ENCODE measurements around the gene TEKT3.

TEKT3 gene

DNA sequence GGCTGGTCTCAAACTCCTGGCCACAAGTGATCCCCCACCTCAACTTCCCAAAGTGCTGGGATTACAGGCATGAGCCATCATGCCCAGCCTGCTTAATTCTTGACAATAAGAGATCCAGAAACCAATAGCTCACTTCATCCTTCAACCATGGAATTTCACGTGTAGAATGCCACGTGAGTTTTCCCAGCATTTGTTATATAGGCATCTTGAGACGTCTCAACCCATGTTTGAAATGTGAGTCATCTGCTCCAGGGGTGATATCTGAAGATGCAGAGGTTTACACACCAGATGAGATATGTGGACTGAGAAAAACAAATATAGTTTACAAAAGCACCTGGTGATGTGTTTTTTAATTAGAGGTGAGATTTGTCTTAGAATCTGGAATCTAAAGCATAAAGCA is 7.1 kb downstream of the TEKT3 start:
- no peak overlapping the region for H3K4me3 ChIP-seq (ENCODE audit: low read depth, low read length)
- TF ChIP-seq, protein P1, sequence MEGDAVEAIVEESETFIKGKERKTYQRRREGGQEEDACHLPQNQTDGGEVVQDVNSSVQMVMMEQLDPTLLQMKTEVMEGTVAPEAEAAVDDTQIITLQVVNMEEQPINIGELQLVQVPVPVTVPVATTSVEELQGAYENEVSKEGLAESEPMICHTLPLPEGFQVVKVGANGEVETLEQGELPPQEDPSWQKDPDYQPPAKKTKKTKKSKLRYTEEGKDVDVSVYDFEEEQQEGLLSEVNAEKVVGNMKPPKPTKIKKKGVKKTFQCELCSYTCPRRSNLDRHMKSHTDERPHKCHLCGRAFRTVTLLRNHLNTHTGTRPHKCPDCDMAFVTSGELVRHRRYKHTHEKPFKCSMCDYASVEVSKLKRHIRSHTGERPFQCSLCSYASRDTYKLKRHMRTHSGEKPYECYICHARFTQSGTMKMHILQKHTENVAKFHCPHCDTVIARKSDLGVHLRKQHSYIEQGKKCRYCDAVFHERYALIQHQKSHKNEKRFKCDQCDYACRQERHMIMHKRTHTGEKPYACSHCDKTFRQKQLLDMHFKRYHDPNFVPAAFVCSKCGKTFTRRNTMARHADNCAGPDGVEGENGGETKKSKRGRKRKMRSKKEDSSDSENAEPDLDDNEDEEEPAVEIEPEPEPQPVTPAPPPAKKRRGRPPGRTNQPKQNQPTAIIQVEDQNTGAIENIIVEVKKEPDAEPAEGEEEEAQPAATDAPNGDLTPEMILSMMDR (IDR thresholded peaks at IDR 0.05; ENCODE audit: low read depth, low read length, missing control alignments): no peak
- no peak for DNase-seq (ENCODE audit: low read depth)
- in situ Hi-C loops (cut with HindIII; ENCODE audit: low sequenced_read_pairs): no loop called here

DNA sequence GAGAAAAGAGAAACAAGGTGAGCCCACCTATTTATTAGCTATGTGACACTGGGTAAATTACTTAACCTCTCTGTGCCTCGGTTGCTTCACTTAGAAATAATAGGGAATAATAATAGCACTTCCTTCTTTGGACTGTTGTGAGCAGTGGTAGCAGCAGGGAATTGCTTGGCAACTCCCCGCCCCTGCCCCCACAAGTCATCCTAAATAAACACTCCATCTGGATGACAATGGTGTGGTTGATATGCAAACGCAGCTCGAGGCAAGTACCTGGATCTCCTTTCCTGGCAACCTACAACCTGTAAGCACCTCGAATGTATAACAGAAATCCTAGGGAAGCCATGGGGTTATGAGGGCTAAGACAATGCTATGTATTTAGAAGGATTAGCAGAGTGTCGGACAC is 9.1 kb downstream of the TEKT3 start:
- no peak for DNase-seq (ENCODE audit: low read depth)
- TF ChIP-seq, protein P1 (IDR thresholded peaks at IDR 0.05; ENCODE audit: low read depth, low read length, missing control alignments): no peak
- in situ Hi-C loops (cut with HindIII; ENCODE audit: low sequenced_read_pairs): no loop called here
- H3K4me3 ChIP-seq (ENCODE audit: low read depth, low read length): no peak overlapping the region

DNA sequence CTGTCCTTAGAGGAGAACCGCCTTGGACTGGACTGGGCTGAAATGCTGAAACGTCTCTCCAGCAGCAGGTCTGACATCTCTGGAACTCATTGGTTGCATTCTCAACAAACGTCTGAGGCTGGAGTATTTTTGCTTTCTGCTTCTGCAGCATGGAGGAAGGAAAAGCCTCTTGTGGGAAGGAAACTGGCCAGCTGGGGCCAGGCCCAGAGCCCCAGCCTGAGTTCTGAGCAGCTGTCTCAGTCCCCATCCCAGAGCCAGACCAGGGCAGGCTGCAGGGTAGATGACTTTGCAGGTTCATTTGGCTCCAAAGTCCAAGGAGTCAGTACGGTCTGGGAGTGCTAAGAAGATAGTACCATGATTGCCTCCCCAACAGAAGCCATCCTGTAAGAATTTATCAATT is 18.3 kb downstream of the TEKT3 start:
- TF ChIP-seq, protein P1 (IDR thresholded peaks at IDR 0.05; ENCODE audit: low read depth, low read length, missing control alignments): no peak
- in situ Hi-C loops (cut with HindIII; ENCODE audit: low sequenced_read_pairs): no loop called here
- H3K4me3 ChIP-seq (ENCODE audit: low read depth, low read length): no peak overlapping the region
- no peak for DNase-seq (ENCODE audit: low read depth)

DNA sequence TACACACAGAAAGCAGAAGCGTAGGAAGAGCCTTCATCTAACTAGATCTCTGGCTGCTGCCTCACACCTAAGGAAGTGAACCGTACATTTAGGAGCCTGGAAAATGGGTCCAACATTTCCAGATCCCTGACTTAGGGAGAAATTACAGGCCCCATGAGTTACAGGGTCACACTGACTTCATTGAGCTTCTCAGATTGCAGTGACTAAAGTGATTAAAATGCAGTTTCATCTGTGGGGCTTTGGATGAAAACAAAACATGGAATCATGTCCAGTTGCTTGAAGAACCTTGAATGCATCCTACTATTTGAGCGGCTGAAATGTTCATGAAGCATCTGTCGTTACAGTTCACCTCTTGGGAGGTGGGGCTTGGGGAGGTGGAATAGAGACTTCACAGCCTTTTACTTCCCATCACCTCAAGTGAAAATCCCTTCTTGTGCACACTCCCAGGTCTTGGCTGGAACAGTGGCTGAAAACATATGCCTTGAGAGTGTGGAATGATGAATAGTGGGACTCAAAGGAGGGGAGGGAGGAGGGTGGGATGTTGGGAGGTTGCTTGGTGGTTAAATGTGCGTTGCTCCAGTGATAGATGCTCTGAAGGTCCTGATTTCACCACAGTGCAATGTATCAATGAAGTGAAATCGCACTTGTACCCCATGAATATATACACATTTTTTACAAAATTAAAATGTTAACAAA is 19.7 kb downstream of the TEKT3 start:
- TF ChIP-seq, protein P1 (IDR thresholded peaks at IDR 0.05; ENCODE audit: low read depth, low read length, missing control alignments): no peak
- in situ Hi-C loops (cut with HindIII; ENCODE audit: low sequenced_read_pairs): no loop called here
- no peak for DNase-seq (ENCODE audit: low read depth)
- no peak overlapping the region for H3K4me3 ChIP-seq (ENCODE audit: low read depth, low read length)

DNA sequence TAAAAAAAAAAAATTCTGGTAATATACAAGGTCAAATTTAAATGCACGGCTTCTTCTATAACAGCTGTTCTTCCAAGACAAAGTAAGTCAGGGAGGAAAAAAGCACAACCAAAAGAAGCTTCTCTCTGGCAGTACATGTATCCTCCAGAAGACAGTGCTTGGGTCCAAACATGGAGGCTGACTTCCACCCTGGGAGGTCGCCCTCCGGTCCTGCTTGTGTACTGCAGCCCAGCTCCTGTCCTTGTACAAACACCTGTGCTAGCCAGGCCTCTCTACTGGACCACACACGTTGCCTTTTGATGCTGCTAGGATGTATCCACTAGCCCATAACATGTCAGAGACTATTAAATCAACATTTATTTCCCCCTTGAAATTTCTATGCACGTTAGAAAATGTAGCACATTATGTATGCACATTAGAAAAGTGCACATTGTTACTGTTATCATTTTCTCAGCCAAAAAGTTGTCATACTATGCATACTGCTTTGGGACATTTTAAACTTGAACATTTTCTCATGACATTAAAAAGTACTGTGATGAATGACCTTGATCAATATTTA is 21.9 kb downstream of the TEKT3 start:
- no peak for DNase-seq (ENCODE audit: low read depth)
- in situ Hi-C loops (cut with HindIII; ENCODE audit: low sequenced_read_pairs): no loop called here

DNA sequence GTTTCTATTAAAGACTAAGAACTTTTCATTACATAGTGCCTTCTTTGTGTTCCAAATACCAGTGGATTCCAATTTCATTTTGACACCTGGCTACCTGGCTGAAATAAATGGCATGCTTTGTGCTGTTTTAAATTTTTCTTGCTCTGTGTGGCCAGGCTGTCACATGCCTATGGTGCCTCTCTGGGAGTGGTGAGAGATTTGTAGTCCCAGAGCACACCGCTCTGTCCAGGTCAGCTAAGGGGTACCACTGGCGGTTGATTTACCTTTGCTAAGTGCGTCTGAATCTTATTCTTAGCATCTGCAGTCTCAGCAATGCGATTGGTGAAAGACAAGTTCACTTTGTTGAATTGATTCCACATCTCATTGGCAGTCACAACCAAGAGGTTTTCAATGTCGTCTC is 29.4 kb downstream of the TEKT3 start:
- in situ Hi-C loops (cut with HindIII; ENCODE audit: low sequenced_read_pairs): no loop called here

More for the DNA sequence above, 21.9 kb downstream of the TEKT3 start:
- H3K4me3 ChIP-seq (ENCODE audit: low read depth, low read length): no peak overlapping the region
- TF ChIP-seq, protein P1 (IDR thresholded peaks at IDR 0.05; ENCODE audit: low read depth, low read length, missing control alignments): no peak

More for the DNA sequence above, 29.4 kb downstream of the TEKT3 start:
- DNase-seq (ENCODE audit: low read depth): no peak
- TF ChIP-seq, protein P1 (IDR thresholded peaks at IDR 0.05; ENCODE audit: low read depth, low read length, missing control alignments): no peak
- no peak overlapping the region for H3K4me3 ChIP-seq (ENCODE audit: low read depth, low read length)
